Measurements from ENCODE around the gene ZNF445.

The ZNF445 gene

DNA sequence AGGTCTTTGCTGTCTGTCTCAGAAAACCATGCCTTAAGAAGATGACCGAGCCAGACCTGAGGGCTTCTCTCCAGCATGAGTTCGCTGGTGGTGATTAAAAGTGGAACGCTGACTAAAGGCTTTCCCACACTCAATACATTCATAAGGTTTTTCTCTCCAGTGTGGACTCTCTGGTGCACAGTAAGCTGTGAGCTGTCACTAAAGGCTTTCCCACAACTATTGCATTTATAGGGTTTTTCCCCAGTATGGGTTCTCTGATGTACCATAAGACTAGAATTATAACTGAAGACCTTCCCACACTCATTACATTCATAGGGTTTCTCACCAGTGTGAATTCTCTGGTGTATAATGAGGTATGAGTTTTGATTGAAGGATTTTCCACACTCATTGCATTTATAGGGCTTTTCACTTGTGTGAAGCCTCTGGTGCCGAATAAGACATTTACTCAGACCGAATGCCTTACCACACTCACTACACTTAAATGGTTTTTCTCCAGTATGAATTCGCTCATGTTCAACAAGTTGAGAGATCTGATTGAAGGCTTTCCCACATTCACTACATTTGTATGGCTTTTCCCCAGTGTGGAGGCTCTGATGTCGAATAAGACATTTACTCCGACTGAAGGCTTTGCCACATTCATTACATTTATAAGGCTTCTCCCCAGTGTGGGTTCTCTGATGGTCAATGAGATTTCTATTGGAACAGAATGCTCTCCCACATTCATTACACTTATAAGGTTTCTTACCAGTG, 21.9 kb upstream of the ZNF445 start:
- peaks cover 37% of the 10 kb centered on the region for H3K36me3 ChIP-seq (ENCODE audit: low read length)
- H4K20me1 ChIP-seq (ENCODE audit: low read depth, low read length) = no peaks in the 10 kb centered on the region
- H3K27me3 ChIP-seq (ENCODE audit: low read length) = no peaks in the 10 kb centered on the region

DNA sequence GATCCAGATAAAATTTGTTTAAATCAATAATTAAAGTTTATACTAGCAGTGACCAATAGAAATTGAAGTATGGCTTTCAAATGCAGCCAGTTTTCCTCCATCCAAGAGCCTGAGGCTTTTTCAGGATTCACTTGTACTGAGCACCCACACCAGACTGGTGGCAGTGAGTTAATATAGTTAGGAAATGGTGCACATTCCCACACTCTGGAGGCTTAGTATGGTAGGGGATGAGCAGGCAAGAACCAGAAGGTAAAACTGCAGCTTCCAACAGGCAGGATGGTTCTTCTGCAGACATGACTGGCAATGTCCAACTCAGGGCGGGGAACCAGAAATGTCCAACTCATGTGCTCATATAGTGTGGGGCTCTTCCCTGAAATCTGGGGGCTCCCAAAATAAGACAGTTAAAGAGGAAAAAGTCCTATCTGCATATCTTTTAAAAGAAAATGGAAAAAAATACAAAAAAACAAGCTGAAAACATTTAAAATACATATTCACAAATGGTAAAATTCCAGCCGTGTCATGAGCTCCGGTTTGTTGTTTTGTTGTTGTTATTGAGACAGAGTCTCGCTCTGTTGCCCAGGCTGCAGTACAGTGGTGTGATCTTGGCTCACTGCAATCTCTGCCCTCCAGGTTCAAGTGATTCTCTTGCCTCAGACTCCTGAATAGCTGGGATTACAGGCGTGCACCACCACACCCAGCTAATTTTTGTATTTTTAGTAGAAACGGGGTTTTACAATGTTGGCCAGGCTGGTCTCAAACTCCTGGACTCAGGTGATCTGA, 18.4 kb upstream of the ZNF445 start:
- Histone ChIP-seq H3K36me3 (ENCODE audit: low read length) (peaks cover 25% of the 10 kb centered on the region), H3K9me2 (replicated peaks; ENCODE audit: insufficient read depth, low read length) (no peaks in the 10 kb centered on the region)

More for the DNA sequence above, 21.9 kb upstream of the ZNF445 start:
- TF ChIP-seq, protein P1, sequence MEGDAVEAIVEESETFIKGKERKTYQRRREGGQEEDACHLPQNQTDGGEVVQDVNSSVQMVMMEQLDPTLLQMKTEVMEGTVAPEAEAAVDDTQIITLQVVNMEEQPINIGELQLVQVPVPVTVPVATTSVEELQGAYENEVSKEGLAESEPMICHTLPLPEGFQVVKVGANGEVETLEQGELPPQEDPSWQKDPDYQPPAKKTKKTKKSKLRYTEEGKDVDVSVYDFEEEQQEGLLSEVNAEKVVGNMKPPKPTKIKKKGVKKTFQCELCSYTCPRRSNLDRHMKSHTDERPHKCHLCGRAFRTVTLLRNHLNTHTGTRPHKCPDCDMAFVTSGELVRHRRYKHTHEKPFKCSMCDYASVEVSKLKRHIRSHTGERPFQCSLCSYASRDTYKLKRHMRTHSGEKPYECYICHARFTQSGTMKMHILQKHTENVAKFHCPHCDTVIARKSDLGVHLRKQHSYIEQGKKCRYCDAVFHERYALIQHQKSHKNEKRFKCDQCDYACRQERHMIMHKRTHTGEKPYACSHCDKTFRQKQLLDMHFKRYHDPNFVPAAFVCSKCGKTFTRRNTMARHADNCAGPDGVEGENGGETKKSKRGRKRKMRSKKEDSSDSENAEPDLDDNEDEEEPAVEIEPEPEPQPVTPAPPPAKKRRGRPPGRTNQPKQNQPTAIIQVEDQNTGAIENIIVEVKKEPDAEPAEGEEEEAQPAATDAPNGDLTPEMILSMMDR (IDR thresholded peaks at IDR 0.05; ENCODE audit: insufficient read depth, low read length, poor library complexity, severe bottlenecking) = no peak
- TF ChIP-seq EZH2phosphoT487 (conservative IDR thresholded peaks at IDR 0.05; ENCODE audit: low read length) = no peak
- no peak overlapping the region for H3K9ac ChIP-seq (ENCODE audit: low read length)
- no peak overlapping the region for H3K27ac ChIP-seq (ENCODE audit: low read depth, low read length)
- H3F3A ChIP-seq (ENCODE audit: insufficient read depth) = no peaks in the 10 kb centered on the region
- H3K9me2 ChIP-seq (replicated peaks; ENCODE audit: insufficient read depth, low read length) = no peaks in the 10 kb centered on the region
- no peak overlapping the region for H2AFZ ChIP-seq (ENCODE audit: low read depth, low read length, severe bottlenecking)
- H3K4me3 ChIP-seq (ENCODE audit: insufficient read depth, low read length, poor library complexity, severe bottlenecking) = no peak overlapping the region
- H3K79me2 ChIP-seq (ENCODE audit: insufficient read depth, low read length) = peaks cover 20% of the 10 kb centered on the region
- peaks cover 55% of the 10 kb centered on the region; the same call in 1 of the 2 replicates for H3K9me3 ChIP-seq (ENCODE audit: insufficient read depth, low read length)
- no peak overlapping the region for H3K4me2 ChIP-seq (ENCODE audit: low read depth, low read length, poor library complexity, severe bottlenecking)

GRCh38 chr3:44492496-44492895, 15.0 kb upstream of the ZNF445 start:
- Histone ChIP-seq H2AFZ (ENCODE audit: low read depth, low read length, severe bottlenecking) (no peak overlapping the region), H3K9me3 (ENCODE audit: insufficient read depth, low read length) (peaks cover under 1% of the 10 kb centered on the region; the same call in 1 of the 2 replicates), H3K9ac (ENCODE audit: low read length) (no peak overlapping the region), H4K20me1 (ENCODE audit: low read depth, low read length) (no peaks in the 10 kb centered on the region), H3K27ac (ENCODE audit: low read depth, low read length) (no peak overlapping the region), H3F3A (ENCODE audit: insufficient read depth) (no peaks in the 10 kb centered on the region), H3K79me2 (ENCODE audit: insufficient read depth, low read length) (no peaks in the 10 kb centered on the region), H3K36me3 (ENCODE audit: low read length) (no peaks in the 10 kb centered on the region), H3K9me2 (replicated peaks; ENCODE audit: insufficient read depth, low read length) (no peaks in the 10 kb centered on the region), H3K27me3 (ENCODE audit: low read length) (no peaks in the 10 kb centered on the region), H3K4me3 (ENCODE audit: insufficient read depth, low read length, poor library complexity, severe bottlenecking) (no peak overlapping the region), H3K4me2 (ENCODE audit: low read depth, low read length, poor library complexity, severe bottlenecking) (no peak overlapping the region)
- TF ChIP-seq, protein P1 (IDR thresholded peaks at IDR 0.05; ENCODE audit: insufficient read depth, low read length, poor library complexity, severe bottlenecking) = no peak
- no peak for TF ChIP-seq EZH2phosphoT487 (conservative IDR thresholded peaks at IDR 0.05; ENCODE audit: low read length)

More for the DNA sequence above, 18.4 kb upstream of the ZNF445 start:
- Histone ChIP-seq H4K20me1 (ENCODE audit: low read depth, low read length) (no peaks in the 10 kb centered on the region), H3K4me2 (ENCODE audit: low read depth, low read length, poor library complexity, severe bottlenecking) (no peak overlapping the region), H3K27ac (ENCODE audit: low read depth, low read length) (no peak overlapping the region), H3K79me2 (ENCODE audit: insufficient read depth, low read length) (no peaks in the 10 kb centered on the region), H3K27me3 (ENCODE audit: low read length) (no peaks in the 10 kb centered on the region), H3K9me3 (ENCODE audit: insufficient read depth, low read length) (peaks cover 30% of the 10 kb centered on the region; the same call in 1 of the 2 replicates), H3K9ac (ENCODE audit: low read length) (no peak overlapping the region), H3F3A (ENCODE audit: insufficient read depth) (no peaks in the 10 kb centered on the region), H3K4me3 (ENCODE audit: insufficient read depth, low read length, poor library complexity, severe bottlenecking) (no peak overlapping the region), H2AFZ (ENCODE audit: low read depth, low read length, severe bottlenecking) (no peak overlapping the region)
- TF ChIP-seq, protein P1 (IDR thresholded peaks at IDR 0.05; ENCODE audit: insufficient read depth, low read length, poor library complexity, severe bottlenecking) = no peak
- TF ChIP-seq EZH2phosphoT487 (conservative IDR thresholded peaks at IDR 0.05; ENCODE audit: low read length) = no peak
